Skeletal muscle tissue (tissue), 4 donors: Measurements from ENCODE around the gene SOX15. TPM values are rescaled to one million over a fixed set of nuclear protein-coding genes. Genes with fewer than 3 reads are reported as not detected.
A peak's percentile ranks its signal among the peaks of the same experiment; 100 is the strongest.

Source experiments
- H3K27ac ChIP-seq: one replicate; pipeline ENCODE4 v1.7.0; 2013; ENCODE audit warnings: mild to moderate bottlenecking, low read depth, low read length, inconsistent platforms
- H3K27me3 ChIP-seq, 3 donors: one replicate each; pipeline ENCODE4 v1.7.0; 2013; ENCODE audit warnings: low read length in 3 of 3; ENCODE audit not compliant: control insufficient read depth in 3 of 3, insufficient read depth in 3 of 3
- H3K36me3 ChIP-seq, 3 donors: one replicate each; pipeline ENCODE4 v1.7.0; 2013; ENCODE audit warnings: low read length in 3 of 3; ENCODE audit not compliant: control insufficient read depth in 3 of 3, insufficient read depth in 3 of 3
- H3K4me1 ChIP-seq, 3 donors: one replicate each; pipeline ENCODE4 v1.7.0; 2013; ENCODE audit warnings: low read length in 3 of 3, mild to moderate bottlenecking in 3 of 3; ENCODE audit not compliant: control insufficient read depth in 3 of 3, insufficient read depth in 3 of 3
- H3K4me3 ChIP-seq, 3 donors: one replicate each; pipeline ENCODE4 v1.7.0; 2013; ENCODE audit warnings: low read length in 3 of 3
- H3K9ac ChIP-seq, 3 donors: one replicate each; pipeline ENCODE4 v1.7.0; 2013; ENCODE audit warnings: low read length in 3 of 3, mild to moderate bottlenecking in 3 of 3, moderate library complexity in 2 of 3, low read depth in 1 of 3
- H3K9me3 ChIP-seq, 3 donors: one replicate each; pipeline ENCODE4 v1.7.0; 2013; ENCODE audit warnings: low read length in 3 of 3; ENCODE audit not compliant: control insufficient read depth in 3 of 3
- total RNA-seq: library from RNA; depleted of rRNA; stranded (reverse); fragments of >200 nt; gene quantifications from one replicate; pipeline ENCODE4 v1.2.3, GENCODE V29; 2014
- donor health status: Osteomylitis.

The SOX15 gene
- total RNA-seq, result not detected

DNA sequence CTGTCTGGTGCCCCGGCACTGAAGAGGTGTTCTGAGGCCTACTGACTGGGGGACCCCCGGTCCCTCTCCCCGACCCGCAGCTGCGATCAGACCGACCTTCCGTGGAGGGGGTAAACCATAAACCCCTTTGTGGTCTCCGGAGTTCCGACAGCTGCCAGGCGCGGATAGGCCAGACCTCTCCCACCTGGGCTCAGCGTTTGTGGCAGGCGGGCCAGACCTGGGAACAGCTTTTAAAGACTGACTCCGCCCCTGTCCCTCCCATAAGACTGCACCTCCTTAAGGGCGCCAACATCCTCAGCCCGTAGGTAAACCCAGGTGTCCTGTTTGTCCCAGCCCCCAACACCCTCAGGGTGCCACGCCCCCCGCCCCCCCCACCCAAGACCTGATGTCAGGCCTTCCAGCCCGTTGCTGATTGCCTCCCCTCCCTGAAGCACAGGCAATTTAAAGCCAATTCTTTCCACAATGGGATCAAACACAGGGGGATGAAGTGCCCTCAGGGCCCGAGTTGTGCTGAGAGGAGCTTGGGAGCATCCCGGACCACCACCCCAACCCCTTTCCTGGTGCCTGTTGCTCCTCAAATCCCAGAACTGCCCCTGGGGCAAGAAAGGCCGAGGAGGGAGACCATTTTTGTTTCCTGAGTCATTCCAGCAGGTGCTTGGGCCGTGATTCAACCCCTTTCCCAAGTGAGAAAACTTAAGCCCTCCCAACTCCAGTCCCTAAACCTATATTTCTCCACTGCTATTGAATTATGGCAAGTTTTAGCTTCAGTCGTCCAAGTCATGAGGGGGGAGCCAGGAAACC is at the start of gene SOX15:
TSS of gene SOX15 (minus strand) at position 204 of the 801 bp plus-strand sequence. CDS start 418 bp downstream, outside the sequence.
- no peaks in the 10 kb centered on the region for H3K27me3 ChIP-seq
- H3K4me3 ChIP-seq, result peak within 1 kb of the TSS; percentile 46 to 67 (median 54)
- no peaks in the 10 kb centered on the region for H3K9me3 ChIP-seq
- H3K27ac ChIP-seq, result peak within 1 kb of the TSS; percentile 47
- H3K4me1 ChIP-seq, result peaks cover 11 to 30% (median 22%) of the 10 kb centered on the region in 3 donors
- H3K36me3 ChIP-seq, result peaks cover 44 to 57% (median 53%) of the 10 kb centered on the region in 3 donors
- H3K9ac ChIP-seq, result peak within 1 kb of the TSS; percentile 58 to 79 (median 77)

DNA sequence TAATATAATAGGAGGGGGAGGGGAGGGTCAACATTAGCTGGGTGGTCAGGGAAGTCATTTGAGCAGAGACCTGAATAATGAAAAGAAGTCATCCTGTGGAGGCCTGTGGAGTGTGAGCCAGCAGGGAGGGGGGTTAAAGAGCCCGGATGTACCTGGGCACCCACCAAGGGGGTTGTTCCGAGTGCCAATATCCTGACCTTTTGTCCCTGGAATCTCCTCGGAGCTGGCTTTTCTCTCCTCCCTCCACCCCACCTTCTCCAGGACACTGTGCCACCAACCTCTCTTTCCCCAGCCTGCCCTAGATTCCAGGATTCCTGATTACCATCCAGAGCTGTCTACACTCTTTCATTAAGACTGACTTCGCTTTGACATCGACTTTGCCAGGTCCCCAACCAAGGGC is 46.3 kb upstream of the SOX15 start:
- Histone ChIP-seq H3K36me3 (no peaks in the 10 kb centered on the region), H3K4me3 (no peak overlapping the region), H3K27me3 (no peaks in the 10 kb centered on the region), H3K4me1 (peaks cover 0 to 5% (median 5%) of the 10 kb centered on the region in 3 donors), H3K9ac (no peak overlapping the region), H3K9me3 (no peaks in the 10 kb centered on the region), H3K27ac (no peak overlapping the region)

DNA sequence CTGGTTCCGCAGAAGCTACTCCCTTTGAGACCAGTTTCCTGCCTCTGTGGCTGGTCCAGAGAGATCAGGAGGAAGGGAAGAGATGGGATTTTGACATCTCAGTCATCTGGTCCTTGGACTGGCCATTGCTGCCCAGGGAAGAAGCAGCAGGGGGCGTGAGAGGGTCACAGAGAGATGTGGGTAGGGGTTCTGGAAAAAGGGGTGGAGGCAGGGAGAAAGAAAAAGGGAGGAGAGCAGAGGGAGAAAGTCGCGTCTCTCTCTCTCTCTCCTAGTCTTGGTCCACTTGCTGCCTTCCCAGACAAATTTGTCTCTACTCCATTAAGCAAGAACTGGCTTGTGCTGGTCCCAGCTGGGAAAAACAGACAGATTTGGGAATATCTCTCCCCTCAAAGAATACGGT is 44.5 kb upstream of the SOX15 start:
- no peak overlapping the region for H3K27ac ChIP-seq
- no peaks in the 10 kb centered on the region for H3K9me3 ChIP-seq
- H3K4me3 ChIP-seq, result no peak overlapping the region
- H3K36me3 ChIP-seq, result no peaks in the 10 kb centered on the region
- no peak overlapping the region for H3K9ac ChIP-seq
- H3K4me1 ChIP-seq, result peaks cover 0 to 5% (median 5%) of the 10 kb centered on the region in 3 donors
- H3K27me3 ChIP-seq, result no peaks in the 10 kb centered on the region

DNA sequence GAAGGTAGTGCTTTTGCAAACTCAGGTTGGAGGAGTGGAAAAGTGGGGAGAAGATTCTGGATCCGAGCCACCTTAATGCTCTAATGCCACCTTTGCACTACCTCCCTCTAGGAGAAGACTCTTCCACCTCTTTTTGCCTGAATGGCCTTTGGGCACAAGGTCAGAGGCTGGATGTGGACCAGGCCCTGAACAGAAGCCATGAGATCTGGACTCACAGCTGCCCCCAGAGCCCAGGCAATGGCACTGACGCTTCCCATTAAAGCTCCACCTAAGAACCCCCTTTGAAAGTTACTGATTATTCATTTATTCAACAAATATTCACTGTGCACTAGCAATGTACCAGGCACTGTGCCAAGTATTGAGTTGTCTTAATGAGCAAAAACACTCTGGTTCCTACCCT is 43.2 kb upstream of the SOX15 start:
- Histone ChIP-seq H3K4me3 (no peak overlapping the region), H3K36me3 (no peaks in the 10 kb centered on the region), H3K27me3 (no peaks in the 10 kb centered on the region), H3K27ac (no peak overlapping the region), H3K4me1 (peaks cover 0 to 5% (median 5%) of the 10 kb centered on the region in 3 donors), H3K9ac (no peak overlapping the region), H3K9me3 (no peaks in the 10 kb centered on the region)

DNA sequence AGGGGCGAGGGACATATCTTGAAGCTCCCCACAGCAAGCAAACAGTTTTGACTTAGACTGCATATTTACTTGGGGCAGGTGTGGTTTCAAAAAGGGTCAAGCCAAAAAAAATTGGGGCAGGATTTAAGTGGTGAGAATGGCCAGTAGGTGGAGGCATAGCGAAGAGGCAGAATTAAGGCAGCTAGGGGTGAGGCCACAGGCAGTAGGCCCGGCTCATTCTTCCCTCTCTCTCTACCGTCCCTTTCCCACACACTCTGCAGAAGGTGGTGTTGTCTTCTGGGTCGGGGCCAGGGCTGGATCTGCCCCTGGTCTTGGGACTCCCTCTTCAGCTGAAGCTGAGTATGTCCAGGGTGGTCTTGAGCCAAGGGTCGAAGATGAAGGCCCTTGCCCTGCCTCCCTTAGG is 42.6 kb upstream of the SOX15 start:
- no peaks in the 10 kb centered on the region for H3K27me3 ChIP-seq
- no peak overlapping the region for H3K27ac ChIP-seq
- no peak overlapping the region for H3K4me3 ChIP-seq
- peaks cover 0 to 5% (median 5%) of the 10 kb centered on the region in 3 donors for H3K4me1 ChIP-seq
- H3K36me3 ChIP-seq, result no peaks in the 10 kb centered on the region
- no peaks in the 10 kb centered on the region for H3K9me3 ChIP-seq
- peak overlapping the region in 1 of 3 donors; percentile 25 for H3K9ac ChIP-seq

DNA sequence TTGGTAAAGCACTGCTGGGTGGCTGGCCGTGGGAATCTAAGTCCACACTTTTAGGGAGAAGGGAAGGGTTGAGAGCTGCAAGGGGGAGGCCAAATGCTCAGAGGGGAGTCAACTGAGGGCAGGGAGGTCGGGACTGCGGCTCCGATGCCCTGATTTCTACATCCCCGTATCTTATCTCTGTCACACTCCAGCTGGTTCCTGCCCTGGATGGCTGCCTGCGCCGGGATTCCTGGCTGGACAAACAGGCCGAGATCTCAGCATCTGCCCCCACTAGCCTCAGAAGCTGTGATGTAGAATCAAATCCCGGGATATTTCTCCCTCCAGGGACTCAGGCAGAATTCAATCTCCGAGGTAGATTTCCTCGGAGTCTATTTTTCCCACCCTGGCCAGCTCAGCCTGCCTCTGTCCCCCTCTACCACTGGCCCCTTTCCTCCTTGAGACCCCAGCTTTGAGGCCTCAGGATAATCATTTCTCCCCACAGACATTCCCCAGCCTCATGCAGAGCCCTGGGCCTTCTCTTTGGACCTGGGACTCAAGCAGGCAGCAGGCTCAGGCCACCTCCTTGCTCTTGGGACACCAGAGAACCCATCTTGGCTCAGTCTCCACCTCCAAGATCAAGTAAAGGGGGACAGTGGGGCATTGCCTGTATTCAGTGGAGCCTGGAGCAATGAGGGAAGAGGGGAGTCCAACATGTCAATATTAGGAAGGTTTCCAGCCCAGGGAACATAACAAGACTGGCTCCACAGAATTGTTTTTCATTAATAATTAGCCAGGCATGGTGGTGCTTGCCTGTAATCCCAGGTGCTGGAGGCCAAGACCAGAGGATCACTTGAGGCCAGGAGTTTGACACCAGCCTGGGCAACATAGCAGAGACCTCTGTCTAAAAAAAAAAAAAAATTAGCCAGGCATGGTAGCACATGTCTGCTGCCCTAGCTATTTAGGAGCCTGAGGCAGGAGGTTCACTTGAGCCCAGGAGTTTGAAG is 41.8 kb upstream of the SOX15 start:
- H3K4me3 ChIP-seq, result no peak overlapping the region
- peaks cover 4 to 10% (median 7%) of the 10 kb centered on the region in 3 donors for H3K4me1 ChIP-seq

DNA sequence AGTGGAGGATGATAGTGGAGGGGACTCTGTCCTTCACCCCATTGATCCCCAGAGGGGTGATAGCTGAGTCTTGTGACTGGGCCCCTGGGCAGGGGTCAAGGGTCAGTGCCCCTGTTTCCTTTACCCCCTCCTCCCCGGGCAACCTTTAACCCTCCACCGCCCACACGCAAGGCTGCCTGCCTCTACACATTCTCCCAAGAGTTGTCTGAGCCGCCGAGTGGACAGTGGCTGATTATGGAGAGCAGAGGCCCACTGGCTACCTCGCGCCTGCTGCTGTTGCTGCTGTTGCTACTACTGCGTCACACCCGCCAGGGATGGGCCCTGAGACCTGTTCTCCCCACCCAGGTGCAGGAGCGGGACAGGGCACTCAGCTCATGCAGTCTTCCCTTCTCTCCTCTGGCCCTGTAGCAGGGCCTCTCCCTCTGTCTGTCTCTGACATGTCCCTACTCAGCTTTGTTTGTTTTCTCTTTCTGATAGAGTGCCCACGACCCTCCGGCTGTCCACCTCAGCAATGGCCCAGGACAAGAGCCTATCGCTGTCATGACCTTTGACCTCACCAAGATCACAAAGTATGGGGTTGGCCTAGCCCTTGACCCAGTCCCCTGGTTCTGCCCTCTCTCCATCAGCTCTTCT is 40.2 kb upstream of the SOX15 start, which contains the start of gene SHBG:
TSS of gene SHBG (plus strand) at position 197 of the 633 bp plus-strand sequence. CDS start at position 235, 38 bp downstream.
- H3K9ac ChIP-seq, result peak within 1 kb of the TSS in 1 of 3 donors; percentile 8

More for the DNA sequence above, 41.8 kb upstream of the SOX15 start:
- Histone ChIP-seq H3K36me3 (no peaks in the 10 kb centered on the region), H3K9me3 (no peaks in the 10 kb centered on the region), H3K9ac (peak overlapping the region in 1 of 3 donors; percentile 14), H3K27me3 (no peaks in the 10 kb centered on the region), H3K27ac (no peak overlapping the region)

DNA sequence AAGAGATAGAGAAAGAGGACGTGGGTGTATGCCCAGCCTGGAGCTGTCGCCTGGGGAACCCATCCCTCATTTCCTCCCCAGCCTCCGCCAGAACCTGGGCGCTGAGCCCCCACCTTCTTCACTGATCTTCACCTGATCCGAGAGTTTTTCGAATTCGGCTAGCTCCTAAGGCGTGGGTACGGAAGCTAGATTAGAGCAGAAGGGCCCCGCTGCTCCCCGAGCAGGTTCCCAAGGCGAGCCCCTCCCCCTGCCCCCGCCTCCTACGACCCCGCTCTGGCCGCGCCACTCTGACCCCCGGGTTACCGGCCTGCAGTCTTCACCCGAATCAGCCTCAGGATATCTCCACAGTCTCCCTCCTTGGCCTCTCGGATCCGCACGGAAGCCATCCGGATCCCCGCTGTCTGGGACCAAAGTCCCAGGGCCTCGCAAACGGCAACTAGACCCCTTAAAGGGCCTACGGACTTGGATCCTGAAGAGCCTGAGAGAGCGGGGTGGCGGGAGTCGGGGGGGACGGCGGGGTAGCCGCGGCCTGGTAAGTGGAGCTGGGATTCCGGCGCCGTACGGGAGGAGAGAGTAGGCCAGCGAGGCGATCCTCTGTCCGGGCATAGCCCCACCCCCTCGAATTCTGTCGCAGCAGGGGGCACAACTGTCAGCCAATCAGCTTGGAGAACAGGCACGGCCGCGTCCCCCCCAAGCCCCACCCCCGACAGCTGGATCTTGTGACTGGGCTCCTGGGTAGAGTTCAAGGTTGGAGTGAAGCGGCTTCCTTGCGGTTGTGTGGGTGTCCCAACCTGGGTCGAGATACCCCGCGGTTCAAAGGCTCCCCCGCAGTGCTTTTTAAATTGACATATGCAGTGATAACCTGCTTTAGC is 37.6 kb upstream of the SOX15 start, which contains the start of gene SAT2:
TSS of gene SAT2 (minus strand) at position 572 of the 872 bp plus-strand sequence. CDS start at position 386, 186 bp downstream.
- H3K36me3 ChIP-seq, result peaks cover 4 to 5% (median 5%) of the 10 kb centered on the region in 3 donors
- H3K27ac ChIP-seq, result peak within 1 kb of the TSS; percentile 97
- no peaks in the 10 kb centered on the region for H3K27me3 ChIP-seq
- no peaks in the 10 kb centered on the region for H3K9me3 ChIP-seq
- peak within 1 kb of the TSS; percentile 92 to 95 (median 95) for H3K9ac ChIP-seq
- peak within 1 kb of the TSS; percentile 74 to 91 (median 91) for H3K4me3 ChIP-seq
- H3K4me1 ChIP-seq, result peaks cover 11 to 13% (median 11%) of the 10 kb centered on the region in 3 donors

More for the DNA sequence above, 40.2 kb upstream of the SOX15 start, which contains the start of gene SHBG:
- Histone ChIP-seq H3K36me3 (peaks cover 4 to 5% (median 5%) of the 10 kb centered on the region in 3 donors), H3K27ac (no peak within 1 kb of the TSS), H3K4me1 (peaks cover 11 to 16% (median 14%) of the 10 kb centered on the region in 3 donors), H3K27me3 (no peaks in the 10 kb centered on the region), H3K9me3 (no peaks in the 10 kb centered on the region), H3K4me3 (no peak within 1 kb of the TSS)
